22Rv1 (cell line): ENCODE results near the gene TRIM38.

Experiments used
- ZFX ChIP-seq: fragments of 450-650 bp; IDR thresholded peaks from 2 replicates; pipeline ENCODE4 v1.6.1; 2017; ENCODE audit warnings: antibody characterized with exemption, borderline replicate concordance
- TF ChIP-seq, protein P1 (sequence below): fragments of 450-650 bp; IDR thresholded peaks from 2 replicates; pipeline ENCODE4 v1.5.1; 2017; ENCODE audit warnings: mild to moderate bottlenecking

DNA sequence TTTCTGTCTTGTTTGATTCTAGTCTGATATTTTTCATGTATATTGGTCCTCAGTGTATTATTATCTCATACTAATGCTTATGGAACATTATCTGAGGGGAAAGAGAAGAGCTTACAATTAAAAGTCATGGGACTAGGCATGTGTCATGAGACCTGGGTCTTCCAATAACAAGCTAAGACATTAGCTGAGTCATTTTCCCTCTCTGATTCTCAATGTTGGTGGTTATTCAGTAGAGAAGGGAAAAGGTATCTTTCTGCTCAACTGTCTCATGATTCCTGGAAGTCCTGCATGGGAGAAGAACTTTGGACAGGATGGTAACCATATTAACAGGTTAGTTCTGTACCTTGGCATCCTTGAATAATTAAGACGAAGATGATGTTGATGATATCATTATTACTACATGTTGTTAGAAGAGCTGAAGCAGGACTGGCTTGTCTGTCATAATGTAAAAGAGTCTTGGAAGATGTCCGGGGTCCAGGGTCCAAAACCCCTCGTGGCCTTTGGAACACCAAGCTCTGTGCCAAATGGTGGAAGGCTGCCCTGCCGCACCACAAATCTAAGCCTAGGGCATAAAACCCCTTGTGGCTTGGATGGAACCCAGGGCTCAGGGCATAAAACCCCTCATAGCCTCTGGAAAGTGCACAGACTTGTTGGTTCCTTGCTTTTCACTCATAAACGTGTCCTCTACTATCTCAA lies 19.1 kb downstream of the TRIM38 start:
- TF ChIP-seq, protein P1, sequence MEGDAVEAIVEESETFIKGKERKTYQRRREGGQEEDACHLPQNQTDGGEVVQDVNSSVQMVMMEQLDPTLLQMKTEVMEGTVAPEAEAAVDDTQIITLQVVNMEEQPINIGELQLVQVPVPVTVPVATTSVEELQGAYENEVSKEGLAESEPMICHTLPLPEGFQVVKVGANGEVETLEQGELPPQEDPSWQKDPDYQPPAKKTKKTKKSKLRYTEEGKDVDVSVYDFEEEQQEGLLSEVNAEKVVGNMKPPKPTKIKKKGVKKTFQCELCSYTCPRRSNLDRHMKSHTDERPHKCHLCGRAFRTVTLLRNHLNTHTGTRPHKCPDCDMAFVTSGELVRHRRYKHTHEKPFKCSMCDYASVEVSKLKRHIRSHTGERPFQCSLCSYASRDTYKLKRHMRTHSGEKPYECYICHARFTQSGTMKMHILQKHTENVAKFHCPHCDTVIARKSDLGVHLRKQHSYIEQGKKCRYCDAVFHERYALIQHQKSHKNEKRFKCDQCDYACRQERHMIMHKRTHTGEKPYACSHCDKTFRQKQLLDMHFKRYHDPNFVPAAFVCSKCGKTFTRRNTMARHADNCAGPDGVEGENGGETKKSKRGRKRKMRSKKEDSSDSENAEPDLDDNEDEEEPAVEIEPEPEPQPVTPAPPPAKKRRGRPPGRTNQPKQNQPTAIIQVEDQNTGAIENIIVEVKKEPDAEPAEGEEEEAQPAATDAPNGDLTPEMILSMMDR = no peak
- no peak for TF ChIP-seq ZFX
